Neuronal stem cell (in vitro differentiated cells): ENCODE results near the gene KRTDAP.

Experiments used
- DNase-seq: peaks from one replicate; pipeline ENCODE4 v3.0.0-alpha.2; 2013; ENCODE audit warnings: low spot score
- H2AFZ ChIP-seq: one replicate; pipeline ENCODE4 v1.6.1; 2013; ENCODE audit warnings: mild to moderate bottlenecking, low read length, inconsistent platforms
- H2AK5ac ChIP-seq: 2 replicates; pipeline ENCODE4 v1.6.1; 2013; ENCODE audit warnings: low read depth, mild to moderate bottlenecking, inconsistent platforms, low read length, moderate library complexity, mixed read lengths
- H2BK120ac ChIP-seq: 2 replicates; pipeline ENCODE4 v1.6.1; 2013; ENCODE audit warnings: low read depth, mild to moderate bottlenecking, inconsistent platforms, low read length, moderate library complexity, mixed read lengths
- H2BK12ac ChIP-seq: one replicate; pipeline ENCODE4 v1.6.1; 2013; ENCODE audit warnings: low read length, inconsistent platforms
- H2BK15ac ChIP-seq: 2 replicates; pipeline ENCODE4 v1.6.1; 2013; ENCODE audit warnings: mild to moderate bottlenecking, low read length, inconsistent platforms, mixed read lengths
- H2BK5ac ChIP-seq: one replicate; pipeline ENCODE4 v1.6.1; 2013; ENCODE audit warnings: inconsistent platforms, mild to moderate bottlenecking, low read length, moderate library complexity
- H3K14ac ChIP-seq: one replicate; pipeline ENCODE4 v1.6.1; 2013; ENCODE audit warnings: low read length, inconsistent platforms
- H3K18ac ChIP-seq: 2 replicates; pipeline ENCODE4 v1.6.1; 2013; ENCODE audit warnings: low read length, inconsistent platforms
- H3K23ac ChIP-seq: 2 replicates; pipeline ENCODE4 v1.6.1; 2013; ENCODE audit warnings: low read depth, mild to moderate bottlenecking, mixed read lengths, low read length, inconsistent platforms; ENCODE audit not compliant: poor library complexity
- H3K27ac ChIP-seq: replicated peaks from 3 replicates; pipeline ENCODE4 v1.5.1; 2013; ENCODE audit warnings: low read length, inconsistent platforms
- H3K27me3 ChIP-seq, 3 experiments: 2 replicates each; pipeline ENCODE4 v1.6.1; 2013; ENCODE audit warnings: low read length in 3 of 3, mild to moderate bottlenecking in 2 of 3, inconsistent platforms in 1 of 3, low read depth in 1 of 3, mixed read lengths in 1 of 3, moderate library complexity in 1 of 3; ENCODE audit not compliant: control insufficient read depth in 3 of 3, insufficient read depth in 3 of 3
- H3K36me3 ChIP-seq, 2 donors: replicated peaks in 1 of 2; 2 replicates each; pipeline ENCODE4 v1.6.1; 2013; ENCODE audit warnings: low read length in 2 of 2; ENCODE audit not compliant: control insufficient read depth in 2 of 2, insufficient read depth in 2 of 2
- H3K4ac ChIP-seq: 2 replicates; pipeline ENCODE4 v1.6.1; 2013; ENCODE audit warnings: inconsistent platforms, mild to moderate bottlenecking, low read length, moderate library complexity
- H3K4me1 ChIP-seq, 2 donors: 1 replicate in 1 of 2; 2 replicates in 1 of 2; pipeline ENCODE4 v1.6.1; 2013; ENCODE audit warnings: low read length in 2 of 2, low read depth in 1 of 2; ENCODE audit not compliant: control insufficient read depth in 2 of 2, insufficient read depth in 1 of 2
- H3K4me2 ChIP-seq: one replicate; pipeline ENCODE4 v1.6.1; 2013; ENCODE audit warnings: mild to moderate bottlenecking, low read length, inconsistent platforms; ENCODE audit not compliant: insufficient read depth, poor library complexity, severe bottlenecking
- H3K4me3 ChIP-seq, 2 donors: 2 replicates each; pipeline ENCODE4 v1.5.1; 2013; ENCODE audit warnings: low read length in 2 of 2, mild to moderate bottlenecking in 2 of 2, inconsistent platforms in 1 of 2, moderate library complexity in 1 of 2
- H3K79me1 ChIP-seq: one replicate; pipeline ENCODE4 v1.6.1; 2013; ENCODE audit warnings: low read depth, mild to moderate bottlenecking, inconsistent platforms, low read length, moderate library complexity
- H3K9ac ChIP-seq: one replicate; pipeline ENCODE4 v1.6.1; 2013; ENCODE audit warnings: mild to moderate bottlenecking, low read depth, low read length, inconsistent platforms; ENCODE audit not compliant: poor library complexity
- H3K9me3 ChIP-seq, 2 donors: replicated peaks in 1 of 2; 2 replicates each; pipeline versions ENCODE3 to v1.6.1; 2013; ENCODE audit warnings: low read length in 2 of 2, mild to moderate bottlenecking in 2 of 2, inconsistent platforms in 1 of 2, low read depth in 1 of 2, mixed read lengths in 1 of 2, moderate library complexity in 1 of 2; ENCODE audit not compliant: control insufficient read depth in 2 of 2, insufficient read depth in 1 of 2
- H4K8ac ChIP-seq: one replicate; pipeline ENCODE4 v1.6.1; 2013; ENCODE audit warnings: low read depth, mild to moderate bottlenecking, inconsistent platforms, low read length, moderate library complexity
- H4K91ac ChIP-seq: one replicate; pipeline ENCODE4 v1.6.1; 2013; ENCODE audit warnings: low read length, low read depth, mild to moderate bottlenecking, inconsistent platforms; ENCODE audit not compliant: poor library complexity
- WGBS, 2 donors: extraction: QIAGEN DNeasy Blood & Tissue Kit; methylation state at CpG; one replicate each; pipeline ENCODE4 v1.1.7; 2013; ENCODE audit warnings: missing lambda C conversion rate in 2 of 2, mixed read lengths in 1 of 2; ENCODE audit not compliant: insufficient read length in 2 of 2, insufficient replicate concordance in 1 of 2; ENCODE audit errors: extremely low coverage in 2 of 2; 5-methylcytosine and 5-hydroxymethylcytosine counted together

KRTDAP gene

DNA sequence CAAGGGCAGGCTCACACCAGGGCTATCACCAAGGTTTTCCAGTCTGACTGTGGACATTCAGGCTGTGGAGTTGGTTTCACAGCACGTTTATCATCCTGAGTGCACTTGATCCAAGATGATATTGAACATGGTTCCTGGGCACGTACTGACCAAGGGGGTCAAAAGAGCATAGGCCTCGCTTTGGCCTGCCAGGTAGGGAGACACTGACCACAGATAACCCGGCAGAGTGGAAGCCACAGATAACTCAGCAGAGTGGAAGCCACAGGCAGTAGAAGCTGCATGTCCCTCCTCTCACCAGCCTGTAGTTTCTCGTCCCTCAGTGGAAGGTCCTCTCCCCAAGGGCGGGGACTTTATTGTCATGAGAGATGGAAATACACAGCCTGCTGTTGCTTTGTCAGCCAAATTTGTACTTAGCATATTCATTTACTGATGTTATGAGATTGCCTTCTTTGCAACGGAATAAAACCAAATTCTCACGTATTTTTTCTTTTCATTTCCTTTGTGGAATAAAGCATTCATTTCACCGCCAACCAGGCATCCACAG is 8.8 kb upstream of the KRTDAP start:
- H3K27ac ChIP-seq, result no peak overlapping the region
- no peak overlapping the region for H3K23ac ChIP-seq
- no peak overlapping the region for H4K8ac ChIP-seq
- no peak overlapping the region for H3K9ac ChIP-seq
- no peak overlapping the region for H3K14ac ChIP-seq
- H3K36me3 ChIP-seq, result peaks cover 0 to 13% of the 10 kb centered on the region in 2 donors
- no peak overlapping the region for H4K91ac ChIP-seq
- no peak overlapping the region for H2BK5ac ChIP-seq
- H2AFZ ChIP-seq, result no peak overlapping the region
- H3K4ac ChIP-seq, result no peak overlapping the region
- peaks cover 0 to 2% of the 10 kb centered on the region in 2 donors for H3K4me1 ChIP-seq
- peaks cover 0 to 64% (median 0%) of the 10 kb centered on the region in 3 experiments for H3K27me3 ChIP-seq
- no peak overlapping the region for H2BK120ac ChIP-seq
- no peak overlapping the region for H2BK15ac ChIP-seq
- peaks cover 4% of the 10 kb centered on the region for H3K79me1 ChIP-seq
- no peak overlapping the region for H3K4me2 ChIP-seq
- WGBS, 2 donors, result no CpG with 5 or more reads among the region's 9 CpGs
- H2AK5ac ChIP-seq, result no peak overlapping the region
- no peak overlapping the region for H2BK12ac ChIP-seq
- no peak overlapping the region for H3K4me3 ChIP-seq
- no peaks in the 10 kb centered on the region for H3K9me3 ChIP-seq
- DNase-seq, result no peak
- H3K18ac ChIP-seq, result no peak overlapping the region

DNA sequence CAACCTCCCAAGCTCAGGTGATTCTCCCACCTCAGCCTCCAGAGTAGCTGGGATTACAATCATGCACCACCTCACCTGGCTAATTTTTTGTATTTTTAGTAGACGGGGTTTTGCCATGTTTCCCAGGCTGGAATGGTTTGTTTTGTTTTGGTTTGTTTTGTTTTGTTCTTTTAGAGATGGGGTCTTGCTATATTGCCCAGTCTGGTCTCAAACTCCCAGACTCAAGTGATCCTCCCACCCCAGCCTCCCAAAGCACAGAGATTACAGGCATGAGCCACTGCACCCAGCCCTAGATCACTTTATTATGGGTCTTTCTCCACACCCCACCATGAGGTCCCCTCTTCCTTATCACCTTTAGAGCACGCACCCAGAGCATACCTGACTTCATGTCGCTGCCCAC is 8.0 kb upstream of the KRTDAP start:
- Histone ChIP-seq H3K4me3 (no peak overlapping the region), H2AK5ac (no peak overlapping the region), H2BK5ac (no peak overlapping the region), H2BK15ac (no peak overlapping the region), H3K9ac (no peak overlapping the region), H3K9me3 (no peaks in the 10 kb centered on the region), H2BK120ac (no peak overlapping the region), H3K27me3 (peaks cover 0 to 65% (median 0%) of the 10 kb centered on the region in 3 experiments), H4K8ac (no peak overlapping the region), H3K79me1 (peaks cover 4% of the 10 kb centered on the region), H3K27ac (no peak overlapping the region), H3K4ac (no peak overlapping the region), H3K18ac (no peak overlapping the region), H3K14ac (no peak overlapping the region), H2BK12ac (no peak overlapping the region), H3K4me1 (peaks cover 0 to 2% of the 10 kb centered on the region in 2 donors), H3K4me2 (no peak overlapping the region), H2AFZ (no peak overlapping the region), H3K23ac (no peak overlapping the region), H3K36me3 (peaks cover 0 to 13% of the 10 kb centered on the region in 2 donors), H4K91ac (no peak overlapping the region)
- no CpG with 5 or more reads among the region's 3 CpGs for WGBS, 2 donors
- DNase-seq, result no peak

DNA sequence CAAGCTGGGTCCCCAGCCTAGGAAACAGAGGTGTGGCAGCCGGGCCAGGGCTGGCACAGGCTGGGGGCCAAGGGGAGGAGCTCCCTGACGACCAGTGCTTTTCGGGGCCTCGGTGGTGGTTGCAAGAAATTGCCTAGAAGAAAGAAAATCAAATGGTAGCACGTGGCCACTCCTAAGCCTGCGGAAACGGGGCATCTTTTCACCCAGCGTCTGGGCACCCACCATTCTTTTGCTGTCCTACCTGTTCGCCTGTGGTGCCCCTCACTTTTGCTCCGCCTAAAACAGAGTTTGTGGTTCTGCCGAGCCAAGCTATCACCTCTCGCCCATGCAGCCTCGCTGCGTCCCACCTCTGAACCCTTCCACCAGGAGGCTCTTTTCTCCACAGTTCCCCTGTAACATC is 7.1 kb upstream of the KRTDAP start:
- Histone ChIP-seq H3K18ac (no peak overlapping the region), H3K4me1 (peaks cover 0 to 2% of the 10 kb centered on the region in 2 donors), H2BK120ac (no peak overlapping the region), H2BK12ac (no peak overlapping the region), H3K27me3 (peaks cover 0 to 64% (median 0%) of the 10 kb centered on the region in 3 experiments), H2BK15ac (no peak overlapping the region), H2AK5ac (no peak overlapping the region), H3K9ac (peak overlapping the region; percentile 14), H3K79me1 (peaks cover 4% of the 10 kb centered on the region), H3K4me3 (no peak overlapping the region), H3K27ac (no peak overlapping the region), H3K4me2 (no peak overlapping the region), H3K36me3 (peaks cover 0 to 13% of the 10 kb centered on the region in 2 donors), H3K23ac (no peak overlapping the region), H3K14ac (no peak overlapping the region), H4K8ac (no peak overlapping the region), H4K91ac (no peak overlapping the region), H2BK5ac (no peak overlapping the region), H3K4ac (no peak overlapping the region), H2AFZ (no peak overlapping the region), H3K9me3 (no peaks in the 10 kb centered on the region)
- no peak for DNase-seq
- no CpG with 5 or more reads among the region's 14 CpGs for WGBS, 2 donors

DNA sequence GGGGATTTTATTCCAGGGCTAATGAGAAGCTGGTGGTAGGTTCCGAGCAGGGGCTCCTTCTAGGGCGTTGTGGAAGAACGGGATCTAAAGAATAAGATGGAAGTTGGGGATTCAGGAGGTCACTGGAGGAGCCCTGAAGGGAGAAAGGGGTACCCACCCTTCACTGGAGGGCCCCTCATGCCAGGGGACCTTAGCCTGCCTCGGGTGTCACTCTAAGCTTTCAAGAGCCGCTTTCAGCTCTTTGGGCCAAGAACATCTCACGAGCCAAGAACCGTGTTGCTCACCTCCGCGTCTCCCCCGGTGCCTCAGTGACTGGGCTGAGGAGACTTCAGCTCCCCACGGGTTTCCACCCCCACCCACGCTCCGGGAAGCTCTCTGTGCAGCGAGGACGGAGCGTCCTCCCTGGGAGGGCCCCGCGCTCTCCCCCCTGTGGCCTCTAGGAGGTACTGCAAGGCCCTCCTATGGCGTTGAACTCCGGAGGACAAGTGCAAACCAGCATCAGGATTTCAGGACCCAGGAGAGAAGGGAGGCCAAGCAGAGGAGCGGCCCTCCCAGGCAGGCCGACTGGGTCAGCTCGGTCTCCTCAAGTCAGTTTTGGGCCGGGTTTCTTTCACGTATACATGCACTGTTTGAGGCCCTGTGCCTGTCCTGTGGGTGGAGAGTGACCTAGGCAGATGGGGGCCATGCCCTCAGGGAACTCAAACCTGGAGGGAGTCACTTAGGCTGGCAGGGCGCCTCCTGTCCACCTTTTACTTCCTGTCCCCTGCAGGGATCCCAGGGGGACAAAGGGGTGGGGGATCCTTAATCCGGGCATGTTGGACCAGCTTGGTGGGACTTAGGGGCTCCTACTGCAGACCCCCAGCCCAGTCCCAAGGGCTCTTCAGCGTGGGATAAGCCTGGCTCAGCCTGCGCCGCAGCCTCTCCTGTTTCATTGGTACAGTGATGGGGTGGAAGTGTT is 5.1 kb upstream of the KRTDAP start:
- H3K36me3 ChIP-seq, result peaks cover 0 to 7% of the 10 kb centered on the region in 2 donors
- no CpG with 5 or more reads among the region's 30 CpGs for WGBS, 2 donors
- H3K18ac ChIP-seq, result peak overlapping the region; percentile 72

More for the DNA sequence above, 5.1 kb upstream of the KRTDAP start:
- no peak overlapping the region for H2AK5ac ChIP-seq
- no peak overlapping the region for H2BK15ac ChIP-seq
- peak overlapping the region; percentile 51 for H3K9ac ChIP-seq
- no peaks in the 10 kb centered on the region for H3K9me3 ChIP-seq
- DNase-seq, result peak; percentile 51
- H3K27ac ChIP-seq, result no peak overlapping the region
- peak overlapping the region; percentile 1 for H3K23ac ChIP-seq
- no peak overlapping the region for H3K4me2 ChIP-seq
- no peak overlapping the region for H3K4ac ChIP-seq
- H2AFZ ChIP-seq, result peak overlapping the region; percentile 67
- H4K8ac ChIP-seq, result no peak overlapping the region
- no peak overlapping the region for H2BK5ac ChIP-seq
- no peak overlapping the region for H4K91ac ChIP-seq
- no peak overlapping the region for H2BK12ac ChIP-seq
- peaks cover 0 to 61% (median 0%) of the 10 kb centered on the region in 3 experiments for H3K27me3 ChIP-seq
- H3K79me1 ChIP-seq, result no peaks in the 10 kb centered on the region
- no peak overlapping the region for H2BK120ac ChIP-seq
- H3K14ac ChIP-seq, result no peak overlapping the region
- peaks cover 0 to 2% of the 10 kb centered on the region in 2 donors for H3K4me1 ChIP-seq
- no peak overlapping the region for H3K4me3 ChIP-seq
